Fibroblast of mammary gland (primary cell): ENCODE measurements around the gene ODAD3.
"Not testable (repeated sequence)": the region's sequence is repeated elsewhere in the genome, so short reads cannot be mapped to it uniquely, and the experiment has no call there.

ENCODE experiments used
- DNase-seq: peaks from one replicate; pipeline ENCODE4 v3.0.0-alpha.2; 2010; ENCODE audit warnings: low read depth
- H3K4me3 ChIP-seq: 2 replicates; pipeline ENCODE4 v1.5.1; 2011; ENCODE audit warnings: low read depth, mild to moderate bottlenecking, low read length, moderate library complexity; ENCODE audit not compliant: control insufficient read depth
- CTCF ChIP-seq: conservative IDR thresholded peaks from 2 replicates; pipeline ENCODE4 v1.5.1; 2011; ENCODE audit warnings: low read depth, low read length, inconsistent platforms; ENCODE audit not compliant: control insufficient read depth, insufficient read depth

ODAD3 gene

GRCh38 chr19:11457831-11458230 is 22.9 kb upstream of the ODAD3 start:
- no peak for TF ChIP-seq CTCF
- DNase-seq = no peak
- H3K4me3 ChIP-seq = no peak overlapping the region

- H3K4me3 ChIP-seq = no peak overlapping the region
- DNase-seq = no peak
- TF ChIP-seq CTCF = no peak
Observed at GRCh38 chr19:11457115-11457514, 22.2 kb upstream of the ODAD3 start.

GRCh38 chr19:11456659-11457058 is 21.7 kb upstream of the ODAD3 start:
- DNase-seq = no peak
- TF ChIP-seq CTCF = no peak
- H3K4me3 ChIP-seq = no peak overlapping the region

- not testable (repeated sequence) for DNase-seq, H3K4me3 ChIP-seq
Observed at GRCh38 chr19:11455233-11455554, 20.3 kb upstream of the ODAD3 start.

GRCh38 chr19:11453468-11454341 is 18.8 kb upstream of the ODAD3 start:
- H3K4me3 ChIP-seq = no peak overlapping the region
- no peak for DNase-seq
- TF ChIP-seq CTCF = peak; percentile 35

GRCh38 chr19:11452620-11453310 is 17.8 kb upstream of the ODAD3 start:
- no peak overlapping the region for H3K4me3 ChIP-seq
- TF ChIP-seq CTCF = no peak
- DNase-seq = no peak

- TF ChIP-seq CTCF = no peak
- H3K4me3 ChIP-seq = no peak overlapping the region
- DNase-seq = no peak
Observed at GRCh38 chr19:11451871-11452619, 17.1 kb upstream of the ODAD3 start.
